Islet of Langerhans (tissue), 1 donor: ENCODE data around the gene DDX42.

Experiments used
- FAIRE-seq: peaks from one replicate; lab custom pipeline; 2011; peaks lifted over from hg19 to GRCh38; lab: Jason Lieb, UNC

The DDX42 gene

GRCh38 chr17:63822537-63822936 is 48.6 kb downstream of the DDX42 start:
- no peak for FAIRE-seq

GRCh38 chr17:63823659-63824331 is 49.8 kb downstream of the DDX42 start:
- FAIRE-seq: no peak

- FAIRE-seq: no peak
Observed at GRCh38 chr17:63824362-63824761, 50.4 kb downstream of the DDX42 start.

GRCh38 chr17:63826468-63827001 is 52.6 kb downstream of the DDX42 start:
- no peak for FAIRE-seq

GRCh38 chr17:63827002-63827800 is 53.2 kb downstream of the DDX42 start, which contains the start of the genes FTSJ3 and PSMC5:
Gene FTSJ3 (minus strand): TSS chr17:63827663. CDS start chr17:63826902, 761 bp downstream.
Gene PSMC5 (plus strand): TSS chr17:63827431. CDS start chr17:63827491, 60 bp downstream.
- peak; percentile 94 for FAIRE-seq

GRCh38 chr17:63827801-63828221 is 53.8 kb downstream of the DDX42 start:
- FAIRE-seq: no peak

- no peak for FAIRE-seq
Observed at GRCh38 chr17:63828936-63829335, 55.0 kb downstream of the DDX42 start.

- FAIRE-seq: no peak
Observed at GRCh38 chr17:63830278-63830677, 56.3 kb downstream of the DDX42 start.

- FAIRE-seq: no peak
Observed at GRCh38 chr17:63830904-63831491, 57.0 kb downstream of the DDX42 start.

- no peak for FAIRE-seq
Observed at GRCh38 chr17:63831505-63831904, 57.5 kb downstream of the DDX42 start.

- no peak for FAIRE-seq
Observed at GRCh38 chr17:63832014-63832413, 58.0 kb downstream of the DDX42 start.

- FAIRE-seq: no peak
Observed at GRCh38 chr17:63832455-63832854, 58.5 kb downstream of the DDX42 start.

GRCh38 chr17:63833026-63833740 is 59.2 kb downstream of the DDX42 start:
- FAIRE-seq: no peak

- no peak for FAIRE-seq
Observed at GRCh38 chr17:63833741-63834373, 59.9 kb downstream of the DDX42 start.

GRCh38 chr17:63834431-63835166 is 60.6 kb downstream of the DDX42 start:
- no peak for FAIRE-seq

- FAIRE-seq: no peak
Observed at GRCh38 chr17:63835167-63835720, 61.3 kb downstream of the DDX42 start.

- no peak for FAIRE-seq
Observed at GRCh38 chr17:63836811-63837210, 62.8 kb downstream of the DDX42 start.

- no peak for FAIRE-seq
Observed at GRCh38 chr17:63837480-63837879, 63.5 kb downstream of the DDX42 start.

GRCh38 chr17:63837962-63838600 is 64.1 kb downstream of the DDX42 start:
- FAIRE-seq: no peak

- FAIRE-seq: no peak
Observed at GRCh38 chr17:63838631-63839171, 64.7 kb downstream of the DDX42 start.
